Activated gamma-delta T cell (primary cell): ENCODE results near the gene OMG.
"Not testable (repeated sequence)": the region's sequence is repeated elsewhere in the genome, so short reads cannot be mapped to it uniquely, and the experiment has no call there.

Experiments used
- DNase-seq: peaks from one replicate; lab custom pipeline; 2025; lab: John Stamatoyannopoulos, UW

The OMG gene

GRCh38 chr17:31308372-31309334 lies 11.6 kb upstream of the OMG start:
- no peak for DNase-seq

DNA sequence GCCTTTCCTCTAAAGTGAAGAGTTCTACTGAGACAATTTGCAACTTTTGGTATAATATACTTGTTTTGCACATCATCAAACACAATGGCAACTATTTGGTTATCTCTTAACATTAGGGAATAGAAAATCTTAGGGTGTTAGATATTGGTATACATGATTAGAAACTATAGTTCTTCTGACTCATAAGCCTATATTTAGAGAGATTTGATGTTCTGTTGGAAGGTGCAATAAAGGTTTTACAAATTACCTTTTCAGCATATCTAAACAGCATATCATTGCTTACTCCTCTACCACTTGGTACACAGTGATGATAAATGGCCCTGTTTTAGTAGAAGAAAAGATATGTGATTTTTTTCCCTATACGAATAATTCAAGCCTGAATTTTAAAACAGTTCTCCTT lies 10.6 kb upstream of the OMG start:
- DNase-seq: no peak

GRCh38 chr17:31299624-31300023 lies 2.6 kb upstream of the OMG start:
- DNase-seq: no peak

DNA sequence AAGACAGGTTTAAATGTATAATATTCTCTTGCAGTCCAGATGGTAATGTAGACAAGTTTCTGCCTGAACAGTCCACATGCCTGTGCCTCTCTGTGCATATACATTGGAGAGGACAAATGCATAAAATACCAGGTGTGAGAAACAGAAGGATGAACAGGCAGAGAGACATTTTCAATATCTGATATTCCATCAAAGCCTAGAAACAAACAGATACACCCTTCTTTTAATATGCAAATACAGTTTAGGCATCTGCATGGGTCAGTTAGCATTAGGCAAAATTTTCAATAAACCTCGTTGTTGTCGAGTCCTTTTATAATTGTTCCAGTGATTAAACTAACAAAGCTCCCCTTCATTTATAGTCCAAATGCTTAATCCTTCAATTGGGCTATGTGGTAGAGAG lies 897 bp downstream of the OMG start:
- no peak for DNase-seq

DNA sequence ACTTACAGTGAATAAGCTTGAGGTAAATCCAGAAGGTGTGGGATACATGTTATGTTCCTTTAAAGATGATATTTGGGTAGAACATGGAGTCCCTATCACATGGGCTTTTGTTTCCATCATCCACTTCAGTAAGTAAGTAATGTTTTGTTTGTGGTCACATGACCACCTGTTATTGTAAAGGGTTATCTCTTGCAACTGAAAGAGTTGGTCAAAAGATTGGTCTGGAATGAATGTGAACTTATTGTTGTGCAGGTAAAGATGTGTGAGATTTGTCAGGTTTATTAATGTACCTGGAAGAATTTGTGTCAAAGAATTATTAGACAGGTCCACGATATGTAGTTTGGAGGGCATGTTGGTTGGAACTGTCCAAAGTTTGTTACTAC lies 1.6 kb downstream of the OMG start:
- no peak for DNase-seq

DNA sequence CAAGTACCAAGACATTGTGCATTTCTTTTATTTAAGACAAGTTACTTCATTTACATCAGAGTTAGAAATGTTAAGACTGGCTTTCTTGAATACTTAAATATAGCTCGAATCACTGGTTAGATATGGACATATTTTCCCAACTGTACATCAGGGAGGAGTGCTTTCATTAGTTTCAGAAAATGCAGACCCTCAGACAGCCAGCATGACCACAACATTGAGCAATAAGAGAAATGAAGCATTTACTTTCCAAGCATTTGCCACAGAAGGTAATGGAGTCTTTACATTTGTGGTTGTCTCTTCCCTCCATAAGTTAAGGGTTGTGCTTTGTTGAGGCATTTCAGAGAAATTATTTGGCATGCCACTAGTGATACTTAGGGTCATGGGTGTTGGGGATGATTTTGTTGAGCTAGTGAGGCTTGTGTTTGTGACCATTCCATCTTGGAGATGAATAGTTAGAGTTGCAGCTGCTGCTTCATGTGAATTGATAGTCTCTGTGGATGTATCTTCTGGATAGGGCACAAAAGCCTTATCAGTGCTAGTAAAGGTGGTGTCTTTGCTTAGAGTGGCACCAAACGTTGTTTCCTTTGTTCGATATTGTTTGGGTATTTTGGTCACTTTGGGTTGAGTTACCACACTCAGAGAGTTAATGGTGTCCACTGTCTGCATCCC lies 2.1 kb downstream of the OMG start:
- DNase-seq: no peak

DNA sequence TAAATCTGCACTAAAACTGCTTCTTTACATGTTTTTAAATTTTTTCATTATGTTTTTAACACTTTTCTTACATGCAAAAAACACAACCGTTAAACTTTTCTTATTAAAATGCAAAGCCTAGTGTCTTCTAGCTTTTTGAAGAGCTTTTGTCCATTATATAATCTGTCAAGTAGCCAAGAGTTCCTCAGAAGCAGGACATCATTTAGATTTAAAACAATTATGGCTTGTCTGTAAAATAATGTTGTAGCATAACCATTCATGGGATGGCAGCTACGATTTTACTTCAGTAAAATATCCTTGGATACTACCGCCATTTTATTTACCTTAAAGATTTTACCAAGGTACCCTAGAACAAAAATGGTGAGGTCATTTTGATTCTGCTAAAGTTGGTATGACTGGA lies 2.8 kb downstream of the OMG start:
- DNase-seq: no peak

GRCh38 chr17:31293581-31293980 lies 3.5 kb downstream of the OMG start:
- DNase-seq: no peak

DNA sequence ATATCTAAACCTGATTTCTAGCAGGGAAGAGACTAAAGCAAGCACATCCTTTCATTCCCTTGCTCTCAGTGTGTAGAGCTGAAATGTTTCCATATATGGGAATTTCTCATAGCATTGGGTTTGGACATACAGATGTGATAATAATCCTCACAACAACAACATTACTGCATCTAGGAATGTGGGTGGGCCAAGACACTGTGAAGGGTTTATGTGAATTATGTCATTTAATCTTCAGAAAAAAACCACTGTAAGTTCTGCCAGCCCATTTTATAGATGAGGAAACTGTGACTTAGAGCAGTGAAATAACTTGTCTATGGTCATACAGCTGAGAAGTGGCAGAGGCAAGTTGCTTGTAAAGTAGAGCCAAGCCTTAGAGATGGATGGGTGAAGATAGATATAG lies 5.2 kb downstream of the OMG start:
- DNase-seq: no peak

- DNase-seq: no peak
These were observed 7.2 kb downstream of the OMG start for GRCh38 chr17:31289790-31290189.

- not testable (repeated sequence) for DNase-seq
These were observed 9.1 kb downstream of the OMG start for GRCh38 chr17:31287932-31288331.

DNA sequence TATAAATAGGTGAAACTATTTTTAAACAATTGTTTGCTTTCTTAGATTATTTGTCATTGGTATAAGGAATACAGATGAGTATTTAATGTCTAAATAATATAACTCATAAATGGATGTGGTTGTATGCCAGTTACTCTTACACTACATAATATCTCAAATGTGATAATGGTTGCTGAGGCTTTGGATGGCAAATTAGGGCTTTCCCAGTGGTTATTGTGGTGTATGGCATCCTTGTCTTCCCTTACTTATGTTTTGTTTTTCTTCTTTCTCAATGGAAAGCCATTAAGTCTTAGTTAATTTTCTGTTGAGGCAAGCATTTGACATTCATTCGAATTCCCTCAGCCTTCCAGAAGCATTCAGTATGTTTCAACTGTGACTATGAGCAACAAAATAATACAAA lies 10.5 kb downstream of the OMG start:
- no peak for DNase-seq

GRCh38 chr17:31283841-31284240 lies 13.2 kb downstream of the OMG start:
- no peak for DNase-seq

DNA sequence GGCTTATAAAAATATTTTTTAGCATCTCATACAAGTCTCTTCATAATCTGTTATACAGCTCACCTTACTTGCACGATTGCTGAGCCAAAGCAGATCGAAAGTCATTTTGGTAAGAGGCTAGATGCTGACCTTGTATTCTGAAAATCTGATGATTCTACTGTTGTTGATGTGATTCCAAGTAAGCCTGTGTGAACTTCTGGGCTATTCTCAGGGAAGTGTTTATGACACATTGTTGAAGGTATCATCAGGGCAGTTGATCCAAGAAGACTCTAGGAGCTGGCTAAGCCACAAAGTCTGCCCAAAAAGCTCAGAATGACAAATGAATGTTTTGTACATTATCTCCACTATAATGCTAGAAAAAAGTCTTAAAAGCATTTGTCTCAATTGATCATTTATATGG lies 16.0 kb downstream of the OMG start:
- DNase-seq: no peak

DNA sequence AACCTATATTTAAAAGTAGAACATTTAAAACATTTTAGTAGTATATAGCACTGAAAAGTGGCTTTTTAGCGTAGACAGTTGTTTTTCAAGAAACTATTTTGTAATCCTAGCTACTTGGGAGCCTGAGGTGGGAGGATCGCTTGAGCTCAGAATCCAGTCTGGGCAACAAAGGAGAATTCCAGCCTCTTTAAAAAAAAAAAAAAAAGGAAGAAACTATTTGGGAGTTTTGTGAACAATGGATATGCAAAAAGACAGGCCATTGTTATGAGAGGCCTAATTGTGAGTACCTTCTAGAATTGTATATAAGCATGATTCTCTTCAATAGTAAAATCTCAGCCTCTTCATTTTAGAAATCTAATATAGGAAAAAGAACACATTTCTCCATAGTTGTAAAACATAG lies 17.6 kb downstream of the OMG start:
- DNase-seq: no peak

GRCh38 chr17:31275116-31275515 lies 21.9 kb downstream of the OMG start:
- DNase-seq: no peak

DNA sequence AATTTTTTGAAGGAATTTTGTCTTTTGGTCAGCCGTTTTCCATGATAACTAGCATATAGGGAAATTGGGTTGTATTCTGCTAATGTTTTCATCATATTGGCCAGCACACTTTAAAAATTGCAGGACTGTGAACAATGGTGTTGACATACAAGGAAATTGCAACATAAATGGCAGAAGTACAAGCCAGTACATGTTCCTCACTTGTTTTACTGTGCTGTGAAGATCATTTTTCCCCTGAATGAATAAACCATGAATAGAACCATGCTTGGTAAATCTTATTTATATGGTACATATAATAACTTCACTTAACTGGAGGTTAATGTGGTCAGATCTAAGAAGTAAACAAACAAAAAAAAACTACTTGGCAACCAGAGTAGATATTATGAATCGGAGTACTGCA lies 22.8 kb downstream of the OMG start:
- DNase-seq: no peak

GRCh38 chr17:31273516-31273915 lies 23.5 kb downstream of the OMG start:
- no peak for DNase-seq

DNA sequence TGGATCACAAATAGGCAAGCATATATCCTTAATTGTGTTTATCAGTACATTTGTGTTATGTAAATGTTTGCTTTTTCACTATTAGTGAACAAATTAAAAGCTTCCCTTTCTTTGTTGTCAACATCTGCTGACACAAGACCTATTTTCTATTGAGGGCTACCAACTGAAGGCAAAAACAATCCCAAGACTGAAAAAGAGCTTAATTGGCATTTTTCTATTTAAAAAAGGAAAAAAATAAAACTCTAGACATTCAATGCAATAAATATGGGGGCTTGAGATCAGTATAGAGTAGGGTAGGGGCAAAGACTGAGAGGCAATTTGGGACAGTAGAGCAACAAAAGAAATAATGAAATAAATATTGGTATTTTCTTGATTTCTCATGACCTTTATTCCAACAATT lies 24.2 kb downstream of the OMG start:
- DNase-seq: no peak

GRCh38 chr17:31272236-31272635 lies 24.8 kb downstream of the OMG start:
- no peak for DNase-seq

DNA sequence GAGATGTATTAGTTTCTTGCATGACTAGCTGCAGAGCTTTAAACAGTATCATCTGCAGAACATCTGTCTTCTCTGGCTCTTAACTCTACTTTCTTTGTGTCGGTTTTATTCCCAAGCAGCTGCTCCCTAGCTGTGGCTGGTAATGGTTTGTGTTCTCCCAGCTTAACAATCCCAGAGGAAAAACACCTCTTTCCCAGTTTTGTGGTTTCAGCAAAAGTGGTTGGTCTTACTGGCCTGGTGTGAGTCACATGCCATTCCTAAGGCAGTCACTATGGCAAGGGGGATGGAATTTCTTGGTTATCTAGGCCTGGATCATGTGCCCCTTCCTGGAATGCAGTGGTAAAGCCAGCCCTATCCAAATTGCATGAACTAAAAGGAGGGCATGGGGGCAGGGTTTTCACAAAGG lies 27.5 kb downstream of the OMG start:
- no peak for DNase-seq

GRCh38 chr17:31269036-31269577 lies 27.9 kb downstream of the OMG start:
- no peak for DNase-seq

DNA sequence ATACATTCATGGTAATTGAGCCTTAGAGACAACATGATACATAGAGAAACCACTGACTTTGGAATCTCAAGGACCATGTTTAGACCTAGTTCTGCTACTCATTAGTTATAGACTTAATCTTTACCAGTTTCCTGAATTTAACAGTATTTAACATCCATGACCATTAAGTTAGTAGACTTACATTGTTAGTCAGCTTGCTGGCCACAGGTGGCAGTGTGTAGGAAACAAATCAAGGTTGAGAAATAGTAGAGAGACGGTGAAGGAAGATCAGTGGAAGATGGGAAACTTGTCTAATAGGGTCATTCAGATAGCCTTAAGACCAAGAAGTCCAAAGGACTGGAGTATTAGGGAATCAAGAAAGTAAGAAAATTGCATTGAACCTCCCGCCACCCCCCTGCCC lies 31.0 kb downstream of the OMG start:
- DNase-seq: no peak
